Ecto neural progenitor cell (in vitro differentiated cells): ENCODE measurements around the gene VWA1.
"Not testable (repeated sequence)": the region's sequence is repeated elsewhere in the genome, so short reads cannot be mapped to it uniquely, and the experiment has no call there.

ENCODE experiments used
- DNase-seq: peaks from one replicate; pipeline ENCODE4 v3.0.0-alpha.2; 2018; ENCODE audit warnings: low spot score

Gene VWA1

DNA sequence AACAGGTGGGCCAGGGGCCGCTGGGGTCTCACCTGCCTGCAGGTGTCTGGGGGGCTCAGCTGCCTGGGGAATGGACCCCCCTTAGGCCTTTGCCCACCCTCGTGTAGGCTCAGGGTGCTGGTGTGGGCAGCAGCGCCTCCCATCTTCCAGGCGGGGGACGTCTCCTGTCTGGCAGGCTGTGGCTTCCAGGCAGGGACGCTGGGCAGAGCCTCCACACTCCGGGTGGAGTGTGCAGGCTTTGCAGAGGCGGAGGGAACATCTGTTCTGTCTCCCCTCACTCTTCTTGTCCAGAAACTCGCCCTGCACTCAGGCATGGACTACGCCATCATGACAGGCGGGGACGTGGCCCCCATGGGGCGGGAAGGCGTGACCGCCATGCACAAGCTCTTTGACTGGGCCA lies 20.4 kb downstream of the VWA1 start:
- DNase-seq = not testable (repeated sequence)

DNA sequence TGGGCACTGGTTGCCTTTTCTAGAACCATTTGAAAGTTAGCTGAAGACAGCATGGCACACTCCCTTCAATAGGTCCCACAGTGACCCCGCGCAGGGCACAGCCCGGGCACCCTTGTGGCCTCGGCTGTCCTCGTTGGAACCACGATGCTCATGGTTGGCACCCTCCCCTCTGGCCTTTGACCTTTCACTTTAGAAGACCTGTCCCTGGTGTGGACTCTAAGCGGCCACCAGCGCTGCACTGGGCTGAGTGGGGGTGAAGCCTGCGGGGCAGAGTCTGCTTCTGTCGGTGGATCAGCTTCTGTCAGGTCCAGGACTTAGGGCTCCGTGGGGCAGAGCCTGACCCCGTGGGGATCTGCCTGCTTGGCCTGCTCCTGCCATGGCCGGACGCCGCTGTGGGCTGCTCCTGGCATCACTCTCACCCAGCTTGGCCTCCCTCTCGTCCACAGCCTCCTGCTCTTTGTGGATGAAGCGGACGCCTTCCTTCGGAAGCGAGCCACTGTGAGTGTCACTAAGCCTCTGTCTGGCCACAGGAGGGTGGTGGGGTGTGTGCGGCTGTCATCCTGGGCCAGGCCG lies 21.3 kb downstream of the VWA1 start:
- DNase-seq = not testable (repeated sequence)

DNA sequence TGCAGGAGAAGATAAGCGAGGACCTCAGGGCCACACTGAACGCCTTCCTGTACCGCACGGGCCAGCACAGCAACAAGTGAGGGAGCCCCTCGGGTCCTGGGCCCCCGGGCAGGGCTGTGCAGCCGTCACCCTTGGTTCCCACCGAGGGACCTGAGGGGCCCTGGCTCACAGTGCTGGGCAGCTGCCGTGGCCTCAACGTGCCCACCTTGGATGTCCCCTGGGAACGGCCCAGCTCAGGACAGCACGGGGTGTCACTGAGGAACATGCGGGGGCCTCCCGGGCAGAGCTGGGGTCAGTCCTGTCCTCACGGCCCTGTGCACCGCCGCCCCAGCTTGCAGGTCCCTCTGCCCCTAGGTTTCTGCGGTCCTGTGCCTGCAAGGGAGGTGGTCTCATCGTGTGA lies 23.7 kb downstream of the VWA1 start:
- DNase-seq = not testable (repeated sequence)

DNA sequence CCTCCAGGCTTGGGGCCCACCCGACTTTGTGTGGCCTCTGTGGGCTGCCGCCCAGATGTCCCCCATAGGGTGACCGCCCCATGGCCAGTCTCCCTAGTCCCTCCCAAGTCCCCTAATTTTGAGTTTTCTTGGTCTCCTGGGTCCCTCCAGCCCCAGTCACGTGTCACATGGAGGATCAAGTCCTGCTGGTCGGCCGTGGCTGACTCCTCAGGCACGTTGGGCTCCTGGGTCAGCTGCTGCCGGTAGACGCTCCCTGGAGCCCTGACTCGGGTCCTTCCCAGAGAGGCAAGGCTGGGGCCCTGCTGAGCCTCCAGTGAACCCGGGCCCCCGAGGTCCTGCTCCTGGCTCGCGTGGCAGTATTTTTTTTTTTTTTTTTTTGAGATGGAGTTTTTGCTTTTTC lies 24.2 kb downstream of the VWA1 start:
- not testable (repeated sequence) for DNase-seq

DNA sequence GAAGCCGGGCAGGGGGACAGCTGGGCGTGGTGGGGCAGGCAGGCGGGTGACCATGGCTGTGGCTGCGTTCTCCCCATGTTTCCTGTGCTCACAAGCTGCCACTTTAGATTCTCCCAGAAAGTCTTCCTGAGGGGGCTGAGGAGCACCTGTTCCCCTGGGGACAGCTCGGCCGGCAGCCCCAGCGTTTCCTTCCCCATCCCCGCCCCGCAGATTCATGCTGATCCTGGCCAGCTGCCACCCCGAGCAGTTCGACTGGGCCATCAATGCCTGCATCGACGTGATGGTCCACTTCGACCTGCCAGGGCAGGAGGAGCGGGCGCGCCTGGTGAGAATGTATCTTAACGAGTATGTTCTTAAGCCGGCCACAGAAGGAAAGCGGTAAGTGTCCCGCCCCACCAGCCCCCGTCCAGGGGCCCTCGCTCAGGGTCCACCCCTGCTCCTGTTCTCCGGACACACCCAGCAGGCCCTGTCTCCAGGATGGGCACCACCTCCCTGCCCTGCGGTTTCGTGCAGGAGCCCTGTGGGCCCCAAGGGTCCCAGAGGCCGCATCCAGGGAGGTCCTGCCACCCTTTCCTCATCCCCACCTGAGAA lies 25.1 kb downstream of the VWA1 start:
- DNase-seq = no peak

DNA sequence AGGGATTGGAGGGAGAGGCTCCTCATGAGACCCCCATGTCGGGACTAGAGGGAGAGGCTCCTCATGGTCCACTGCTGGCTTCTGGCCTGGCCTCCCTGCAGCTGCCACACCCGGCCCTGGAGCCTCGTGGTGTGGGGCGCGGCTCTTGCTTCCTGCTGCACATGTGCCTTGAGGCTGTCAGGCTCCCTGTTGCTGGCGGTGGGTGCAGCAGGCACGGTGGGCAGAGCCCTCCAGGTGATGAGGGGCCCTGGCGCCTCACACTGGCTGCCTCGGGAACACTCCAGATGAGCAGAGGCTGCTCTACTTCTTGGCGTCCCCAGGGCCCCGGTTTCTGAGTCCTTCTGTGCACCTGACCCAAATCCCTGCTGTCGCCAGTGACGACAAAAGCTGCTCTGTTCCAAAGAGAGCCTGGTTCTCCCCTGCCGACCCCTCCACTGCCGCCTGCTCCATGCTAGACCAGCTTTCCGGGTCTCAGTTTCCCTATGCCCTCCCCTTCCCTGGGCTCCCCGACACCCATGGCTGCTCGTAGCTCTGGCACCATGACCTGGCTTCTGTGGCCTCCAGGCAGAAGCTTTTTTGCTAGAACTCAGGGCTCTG lies 26.3 kb downstream of the VWA1 start:
- DNase-seq = no peak

DNA sequence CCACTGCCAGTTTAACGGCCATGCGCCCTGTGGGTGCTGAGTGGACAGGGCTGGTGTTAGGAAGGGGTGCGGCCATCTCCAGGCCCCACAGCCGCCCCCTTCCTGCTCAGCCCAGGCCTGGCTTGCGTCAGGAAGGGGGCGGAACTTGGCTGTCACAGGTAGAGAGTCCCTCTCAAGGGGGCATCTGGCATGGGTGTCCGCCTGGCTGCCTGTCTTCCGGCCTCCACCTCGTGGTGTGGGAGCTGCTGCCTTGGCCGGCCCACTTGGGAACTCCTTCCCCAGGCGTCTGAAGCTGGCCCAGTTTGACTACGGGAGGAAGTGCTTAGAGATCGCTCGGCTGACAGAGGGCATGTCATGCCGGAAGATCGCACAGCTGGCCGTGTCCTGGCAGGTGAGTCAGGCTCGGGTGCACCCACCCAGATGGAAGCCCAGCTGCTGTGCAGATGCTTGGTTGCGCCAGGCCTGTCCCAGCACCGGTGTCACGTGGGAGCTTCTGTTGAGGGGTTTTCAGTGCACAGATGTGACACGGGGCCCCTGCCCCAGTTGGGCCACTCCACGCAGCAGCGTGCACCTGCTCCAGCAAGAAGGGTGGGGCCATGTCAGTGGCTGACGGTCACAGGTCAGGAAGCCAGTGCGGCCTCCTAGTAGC lies 27.0 kb downstream of the VWA1 start:
- DNase-seq = no peak

DNA sequence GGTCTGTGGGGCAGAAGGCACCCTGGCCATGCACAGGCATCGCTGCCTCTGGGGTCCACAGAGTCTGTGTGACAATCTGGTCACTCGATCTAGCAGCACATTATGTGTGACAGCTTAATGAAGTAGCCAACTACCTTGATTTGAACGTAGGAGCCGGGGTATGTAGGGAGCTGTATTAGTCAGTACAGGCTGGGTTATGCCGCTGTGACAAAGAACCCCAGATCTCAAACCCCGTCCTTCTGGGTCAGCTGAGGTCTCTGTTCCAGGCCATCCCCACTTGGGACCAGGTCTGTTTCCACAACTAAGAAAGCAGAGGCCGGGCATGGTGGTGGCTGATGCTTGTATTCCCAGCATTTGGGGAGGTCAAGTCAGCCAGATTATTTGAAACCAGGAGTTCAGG lies 27.8 kb downstream of the VWA1 start:
- no peak for DNase-seq

DNA sequence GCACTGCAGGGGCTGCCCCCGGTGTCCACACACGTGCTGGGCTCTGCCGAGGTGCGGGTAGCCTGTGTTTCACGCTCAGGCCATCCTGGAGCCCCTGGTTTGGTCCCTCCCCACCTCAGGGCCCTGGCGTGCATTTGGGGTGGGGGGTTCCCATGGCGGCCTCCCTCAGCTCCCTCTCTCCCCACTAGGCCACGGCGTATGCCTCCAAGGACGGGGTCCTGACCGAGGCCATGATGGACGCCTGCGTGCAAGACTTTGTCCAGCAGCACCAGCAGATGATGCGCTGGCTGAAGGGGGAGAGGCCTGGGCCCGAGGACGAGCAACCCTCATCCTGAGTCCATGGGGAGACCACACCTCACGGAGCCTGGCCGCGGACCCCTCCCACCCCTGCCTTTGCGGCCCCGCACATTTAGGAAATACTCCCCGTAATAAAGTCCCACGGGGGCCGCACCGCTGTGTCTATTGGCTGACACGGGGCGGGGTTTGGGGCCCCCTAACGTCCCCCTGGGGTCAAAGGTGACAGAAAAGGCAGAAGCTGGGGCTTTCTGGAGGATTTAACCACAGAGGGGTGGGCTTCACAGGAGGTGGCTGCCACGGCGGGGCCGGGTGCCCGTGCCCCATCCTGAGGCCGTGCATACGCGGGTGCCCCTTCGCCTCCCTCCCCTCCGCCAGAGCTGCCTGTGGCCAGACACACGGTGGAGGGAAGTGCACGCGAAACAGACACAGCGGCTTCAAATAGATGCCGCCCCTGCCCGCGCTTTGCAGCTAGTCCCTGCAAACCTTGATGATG lies 32.9 kb downstream of the VWA1 start:
- not testable (repeated sequence) for DNase-seq

DNA sequence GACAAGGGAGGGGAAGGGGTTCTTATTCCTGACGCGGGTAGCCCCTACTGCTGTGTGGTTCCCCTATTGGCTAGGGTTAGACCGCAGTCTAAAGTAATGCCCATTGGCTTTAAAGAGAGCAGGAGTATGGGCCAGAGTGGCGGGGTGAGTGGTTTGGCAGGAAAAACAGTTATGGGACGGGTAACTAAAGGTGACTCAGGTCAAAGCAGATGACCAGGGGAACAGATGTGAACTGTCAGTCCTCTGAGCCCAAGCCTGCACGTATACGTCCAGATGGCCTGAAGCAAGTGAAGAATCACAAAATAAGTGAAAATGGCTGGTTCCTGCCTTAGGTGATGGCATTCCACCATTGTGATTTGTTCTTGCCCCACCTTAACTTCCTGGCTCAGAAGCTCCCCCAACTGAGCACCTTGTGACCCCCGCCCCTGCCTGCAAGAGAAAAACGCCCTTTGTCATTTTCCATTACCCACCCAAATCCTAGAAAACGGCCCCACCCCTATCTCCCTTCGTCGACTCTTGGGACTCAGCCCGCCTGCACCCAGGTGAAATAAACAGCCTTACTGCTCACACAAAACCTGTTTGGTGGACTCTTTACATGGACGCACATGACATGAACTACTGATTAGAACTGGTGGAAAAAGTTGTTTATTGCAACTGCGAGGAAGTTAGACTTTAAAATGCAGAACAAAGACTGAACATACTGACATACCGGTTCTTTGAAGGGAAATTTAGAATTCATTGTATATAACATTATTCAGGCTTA lies 35.3 kb downstream of the VWA1 start:
- DNase-seq = no peak

DNA sequence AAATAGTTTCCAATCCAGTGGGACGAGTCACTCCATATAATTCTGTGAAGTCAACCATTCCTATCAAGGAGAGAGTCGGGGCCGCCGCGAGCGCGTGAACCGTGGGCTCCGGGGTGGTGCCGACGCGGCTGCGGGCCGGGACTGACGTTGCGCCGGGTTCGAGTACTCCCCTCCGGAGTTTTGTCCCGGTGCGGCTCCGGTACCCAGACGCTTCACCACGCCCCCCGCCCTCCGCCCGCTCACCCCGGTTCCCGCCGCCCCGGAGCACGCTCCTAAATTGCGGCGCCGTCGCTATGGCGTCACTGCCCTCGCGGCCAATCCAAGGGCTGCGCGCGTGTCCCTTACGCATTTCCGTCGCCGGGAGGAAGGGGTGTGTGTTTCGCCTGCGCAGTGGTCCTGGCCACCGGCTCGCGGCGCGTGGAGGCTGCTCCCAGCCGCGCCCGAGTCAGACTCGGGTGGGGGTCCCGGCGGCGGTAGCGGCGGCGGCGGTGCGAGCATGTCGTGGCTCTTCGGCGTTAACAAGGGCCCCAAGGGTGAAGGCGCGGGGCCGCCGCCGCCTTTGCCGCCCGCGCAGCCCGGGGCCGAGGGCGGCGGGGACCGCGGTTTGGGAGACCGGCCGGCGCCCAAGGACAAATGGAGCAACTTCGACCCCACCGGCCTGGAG lies 36.0 kb downstream of the VWA1 start, which contains the start of gene ATAD3B:
Gene ATAD3B (plus strand): TSS at position 377 of the 664 bp plus-strand sequence. CDS start 120 bp downstream, at position 497.
- peak; percentile 96 for DNase-seq

DNA sequence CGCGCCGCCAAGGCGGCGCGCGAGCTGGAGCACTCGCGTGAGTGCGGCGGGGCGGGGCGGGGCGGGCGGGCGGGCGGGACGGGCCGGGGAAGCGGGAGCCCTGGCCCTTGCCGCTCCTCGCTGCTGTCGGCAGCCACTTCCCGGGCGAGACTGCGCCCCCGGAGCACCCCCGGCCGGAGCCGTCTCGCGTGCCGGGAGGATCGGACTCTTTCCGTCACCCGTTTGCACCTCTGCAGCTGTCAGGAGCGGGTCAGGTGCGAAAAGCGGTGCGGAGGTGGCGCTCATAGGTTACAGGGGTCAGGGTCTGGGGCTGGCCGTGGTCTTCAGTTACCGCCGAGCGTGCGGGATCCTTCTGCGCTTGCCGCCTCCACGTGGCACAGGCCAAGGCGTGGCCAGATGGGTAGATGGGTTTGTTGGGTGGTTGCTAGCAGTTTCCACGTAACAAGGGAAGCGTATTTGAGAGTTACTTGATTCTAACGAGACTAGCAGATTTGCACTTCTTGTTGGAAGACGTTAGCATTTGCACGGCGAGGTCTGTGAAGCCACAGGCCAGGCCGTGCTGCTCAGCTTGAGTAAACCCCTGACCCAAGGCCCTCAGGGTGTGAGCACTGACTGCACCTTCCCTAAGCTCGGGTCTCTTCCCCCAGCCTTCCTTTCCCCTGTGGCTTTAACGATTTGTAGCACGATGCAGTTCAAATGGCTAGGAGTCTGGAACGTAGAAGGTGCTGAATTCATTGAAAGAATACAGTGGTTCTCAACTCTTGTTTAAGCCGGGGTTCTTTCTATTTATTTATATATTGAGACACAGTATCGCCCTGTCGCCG lies 36.8 kb downstream of the VWA1 start:
- not testable (repeated sequence) for DNase-seq

DNA sequence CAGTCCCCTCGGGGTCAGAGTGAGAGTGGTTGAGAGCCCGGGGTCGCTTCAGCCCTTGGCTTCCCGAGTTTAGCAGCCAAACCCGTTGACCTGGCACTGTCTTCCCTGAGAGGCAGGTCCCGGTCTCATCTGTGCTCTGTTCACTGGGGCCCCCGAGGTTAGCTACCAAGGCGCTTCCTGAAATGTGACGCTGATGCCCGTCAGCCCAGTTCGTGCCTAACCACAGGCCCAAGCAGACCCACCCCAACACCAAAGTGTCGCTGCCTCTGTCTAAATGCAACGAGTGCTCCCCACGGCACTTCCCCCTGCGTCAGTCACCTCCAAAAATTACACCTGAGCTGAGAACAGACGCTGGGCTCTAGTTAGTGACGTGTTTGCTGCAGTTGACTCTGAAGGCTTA lies 40.5 kb downstream of the VWA1 start:
- DNase-seq = not testable (repeated sequence)

DNA sequence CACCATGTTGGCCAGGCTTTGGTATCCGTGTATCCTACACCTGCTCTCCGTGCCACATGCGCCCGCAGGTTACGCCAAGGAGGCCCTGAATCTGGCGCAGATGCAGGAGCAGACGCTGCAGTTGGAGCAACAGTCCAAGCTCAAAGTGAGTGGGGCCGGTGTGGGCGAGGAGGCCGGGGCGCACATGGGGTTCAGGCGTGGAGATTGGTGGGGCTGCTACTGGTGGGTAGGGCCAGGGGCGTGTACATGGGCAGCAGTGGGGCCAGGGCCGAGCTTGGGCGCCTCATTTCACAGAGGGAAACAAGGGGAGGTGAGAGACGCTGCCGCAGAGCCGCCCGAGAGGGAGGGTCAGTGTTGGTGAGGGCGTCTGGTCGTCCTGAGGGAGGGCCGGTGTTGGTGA lies 41.7 kb downstream of the VWA1 start:
- no peak for DNase-seq

DNA sequence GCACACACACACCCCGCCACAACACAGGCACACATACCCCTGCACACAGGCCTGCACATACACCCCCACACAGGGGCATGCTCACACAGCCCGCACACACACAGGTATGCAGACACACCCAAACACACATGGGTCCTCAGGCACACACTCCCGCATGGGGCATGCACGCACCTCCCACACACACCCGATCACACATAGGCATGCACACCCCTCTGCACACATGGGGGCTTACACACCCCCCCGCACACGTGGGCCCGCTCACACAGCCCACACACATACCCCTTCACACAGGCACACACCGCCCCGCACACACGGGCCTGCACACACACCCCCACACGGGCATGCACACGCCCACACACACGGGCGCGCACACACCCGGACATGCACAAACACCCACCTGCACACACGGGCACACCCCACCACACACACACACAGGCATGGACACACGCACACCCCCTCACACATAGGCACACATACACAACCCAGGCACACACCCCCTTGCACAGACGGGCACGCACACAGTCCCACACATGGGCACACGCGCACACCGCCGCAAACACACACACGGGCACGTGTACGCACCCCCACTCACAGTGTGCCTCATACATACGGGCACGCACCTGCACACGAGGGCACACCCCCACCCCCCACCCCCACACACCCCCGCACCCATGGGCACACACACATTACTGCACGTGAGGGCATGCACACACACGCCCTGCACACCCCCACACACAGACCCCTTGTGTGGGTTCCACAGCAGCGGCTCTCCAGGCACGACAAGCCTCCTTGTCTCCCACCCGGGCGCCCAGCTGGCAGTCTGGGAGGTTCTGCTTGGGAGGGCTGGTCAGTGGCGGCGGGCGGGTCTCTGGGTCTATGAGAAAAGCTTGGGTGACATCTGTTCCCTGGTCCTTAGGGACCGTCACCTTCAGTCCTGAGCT lies 44.3 kb downstream of the VWA1 start:
- DNase-seq = no peak

DNA sequence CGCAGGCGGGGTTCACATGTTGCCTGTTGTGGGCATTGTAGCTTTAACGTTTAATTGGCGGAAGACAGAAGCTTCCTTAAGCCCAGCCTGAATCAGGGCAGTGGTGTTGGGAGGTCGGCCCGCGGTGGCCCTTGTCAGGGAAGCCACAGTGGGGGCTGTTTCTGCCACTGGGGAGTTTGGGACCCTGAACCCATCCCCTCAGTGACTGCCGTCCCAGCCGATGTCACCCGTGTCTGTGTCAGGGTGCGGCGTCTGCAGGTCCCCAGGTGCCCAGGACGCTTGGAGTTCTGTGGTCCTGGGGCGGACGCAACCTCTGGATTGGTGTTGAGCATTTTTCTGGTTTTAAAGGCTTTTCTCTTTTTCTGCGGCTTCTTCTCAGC lies 45.0 kb downstream of the VWA1 start:
- not testable (repeated sequence) for DNase-seq

DNA sequence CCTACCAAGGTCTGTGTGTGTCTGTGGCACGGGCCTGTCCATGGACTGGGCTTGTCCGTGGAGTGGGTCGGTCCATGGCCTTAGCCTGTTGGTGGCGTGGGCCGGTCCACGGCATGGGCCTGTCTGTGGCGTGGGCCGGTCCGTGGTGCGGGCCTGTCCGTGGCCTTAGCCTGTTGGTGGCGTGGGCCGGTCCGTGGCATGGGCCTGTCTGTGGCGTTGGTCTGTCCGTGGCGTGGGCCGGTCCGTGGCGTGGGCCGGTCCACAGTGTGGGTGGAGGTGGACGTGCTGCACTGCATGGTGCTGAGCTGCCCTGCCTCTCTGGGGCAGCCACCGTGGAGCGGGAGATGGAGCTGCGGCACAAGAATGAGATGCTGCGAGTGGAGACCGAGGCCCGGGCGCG lies 46.3 kb downstream of the VWA1 start:
- not testable (repeated sequence) for DNase-seq

DNA sequence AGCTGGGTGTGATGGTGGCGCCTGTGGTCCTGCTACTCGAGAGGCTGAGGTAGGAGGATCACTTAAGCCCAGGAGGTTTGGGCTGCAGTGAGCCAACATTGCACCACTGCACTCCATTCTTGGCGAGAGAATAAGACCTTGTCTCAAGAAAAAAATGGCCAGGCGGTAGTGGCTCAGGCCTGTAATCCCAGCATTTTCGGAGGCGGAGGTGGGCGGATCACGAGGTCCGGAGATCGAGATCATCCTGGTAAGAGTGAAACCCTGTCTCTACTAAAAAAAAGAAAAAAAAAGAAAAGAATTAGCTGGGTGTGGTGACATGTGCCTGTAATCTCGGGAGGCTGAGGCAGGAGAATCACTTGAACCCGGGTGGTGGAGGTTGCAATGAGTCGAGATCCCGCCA lies 47.4 kb downstream of the VWA1 start:
- DNase-seq = no peak

DNA sequence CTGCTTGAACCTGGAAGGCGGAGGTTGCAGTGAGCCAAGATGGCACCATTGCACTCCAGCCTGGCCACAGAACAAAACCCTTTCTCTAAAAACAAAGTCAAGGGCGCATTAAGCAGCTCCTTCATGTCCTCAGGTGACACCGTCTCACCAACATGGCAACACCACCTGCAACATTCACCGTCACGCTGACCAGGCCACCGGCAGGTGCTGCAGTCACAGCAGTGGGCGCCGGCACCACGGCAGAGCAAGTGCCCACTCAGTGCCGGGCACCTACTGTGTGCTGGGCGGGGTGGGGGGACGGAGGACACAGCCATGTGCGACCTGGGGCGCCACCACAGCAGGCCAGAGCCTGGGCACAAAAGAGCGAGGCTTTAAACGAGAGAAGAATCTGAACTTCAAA lies 48.2 kb downstream of the VWA1 start:
- no peak for DNase-seq
